Stimulated activated CD4-positive, alpha-beta T cell treated with anti-CD3 and anti-CD28 coated beads, Interleukin-1b, Interleukin-23, amount 100 ng/mL, for 4 hours (primary cell): ENCODE measurements around the gene PAGR1.
"Not testable (repeated sequence)": the region's sequence is repeated elsewhere in the genome, so short reads cannot be mapped to it uniquely, and the experiment has no call there.

Experiments
- DNase-seq, 2 donors: peaks; one replicate each; pipeline ENCODE4 v3.0.0-alpha.2; 2020; ENCODE audit warnings: low read depth in 2 of 2

PAGR1 gene

DNA sequence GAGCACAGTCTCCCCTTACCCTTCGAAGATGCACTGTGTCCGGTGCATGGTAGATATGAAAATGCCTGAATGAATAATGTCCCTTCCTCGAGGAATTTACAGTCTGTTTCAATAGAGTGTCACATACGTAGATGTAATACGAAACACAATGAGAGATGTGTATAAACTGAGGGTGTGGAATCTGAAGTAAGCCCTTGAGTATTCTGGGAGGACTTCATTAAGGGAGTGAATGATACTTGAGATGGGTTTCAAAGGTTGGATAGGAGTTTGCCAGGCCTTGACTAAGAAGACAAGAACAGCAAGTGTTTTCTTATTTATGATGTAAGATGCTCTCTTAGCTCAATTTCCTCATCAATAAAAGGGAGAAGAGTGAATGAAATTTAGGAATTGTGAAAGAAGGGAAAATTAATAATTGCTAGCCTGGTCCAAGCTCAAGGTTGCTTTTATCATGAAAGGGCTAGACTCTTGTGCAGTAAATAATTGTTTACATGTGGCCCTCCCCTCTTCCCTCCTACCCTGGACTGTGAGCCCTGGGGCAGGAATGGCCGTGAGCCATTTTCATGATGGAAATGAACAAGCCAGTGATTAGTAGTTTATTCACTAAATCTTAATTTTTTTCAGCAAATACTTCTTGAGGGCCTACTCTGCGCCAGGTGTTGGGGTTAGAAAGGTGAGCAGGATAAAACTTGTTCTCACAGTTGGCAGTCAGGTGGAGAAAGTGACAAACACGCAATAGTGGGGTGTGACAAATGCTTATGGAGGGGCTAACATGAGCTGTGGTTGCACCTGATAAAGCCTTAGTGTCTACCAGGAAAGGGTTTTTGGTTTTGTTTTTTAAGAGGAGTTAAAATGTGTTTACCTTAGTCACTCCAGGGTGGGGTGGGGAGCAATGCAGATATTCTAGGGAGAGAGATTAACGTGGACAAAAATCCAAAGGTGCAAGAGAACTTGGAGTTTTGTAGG lies 23.8 kb upstream of the PAGR1 start:
- DNase-seq, result no peak

- DNase-seq, result not testable (repeated sequence)
These were observed 22.8 kb upstream of the PAGR1 start for GRCh38 chr16:29793153-29793552.

DNA sequence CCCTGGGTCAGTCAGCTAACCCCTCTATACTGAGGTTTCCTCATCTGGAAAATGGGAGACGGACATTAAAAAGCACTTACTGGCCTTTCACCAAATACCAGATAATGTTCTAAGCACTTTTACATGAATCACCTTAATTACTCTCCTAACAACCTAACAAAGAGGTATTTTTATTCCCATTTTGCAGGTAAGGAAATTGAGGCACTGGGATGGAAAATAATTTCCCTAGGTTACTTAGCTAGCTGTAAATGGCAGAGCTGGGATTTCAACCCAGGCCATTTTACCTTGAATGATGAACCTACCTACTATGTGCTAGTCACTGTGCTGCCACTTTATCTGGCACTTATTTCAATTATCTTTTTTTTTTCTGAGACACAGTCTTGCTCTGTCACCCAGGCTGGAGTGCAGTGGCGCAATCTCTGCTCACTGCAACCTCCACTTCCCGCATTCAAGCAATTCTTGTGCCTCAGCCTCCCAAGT lies 21.7 kb upstream of the PAGR1 start:
- DNase-seq, result no peak

DNA sequence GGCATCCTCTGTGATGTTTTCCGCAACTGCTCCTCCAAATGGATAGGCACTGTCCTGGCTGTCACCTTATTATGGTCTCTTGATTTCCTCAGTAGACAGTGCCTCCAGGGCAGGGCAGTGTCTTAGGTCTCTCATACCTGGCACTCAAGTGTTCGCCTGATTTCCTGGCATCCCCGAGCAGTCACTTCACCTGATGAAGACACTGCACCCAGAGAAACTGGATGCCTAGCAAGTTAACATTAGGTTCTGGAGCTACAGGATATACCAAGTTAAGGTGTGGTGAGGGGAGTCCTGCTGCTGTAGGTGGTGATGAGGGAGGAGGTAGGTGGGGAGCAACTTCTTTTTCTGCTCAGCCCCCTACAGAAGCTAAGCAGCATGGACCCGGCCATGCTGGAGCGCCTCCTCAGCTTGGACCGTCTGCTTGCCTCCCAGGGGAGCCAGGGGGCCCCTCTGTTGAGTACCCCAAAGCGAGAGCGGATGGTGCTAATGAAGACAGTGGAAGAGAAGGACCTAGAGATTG lies 13.5 kb upstream of the PAGR1 start:
- DNase-seq, result no peak

- no peak for DNase-seq
These were observed 11.9 kb upstream of the PAGR1 start for GRCh38 chr16:29804020-29804419.

- no peak for DNase-seq
These were observed 11.3 kb upstream of the PAGR1 start for GRCh38 chr16:29804455-29805231.

- DNase-seq, result peak; percentile 96 to 97
These were observed 10.5 kb upstream of the PAGR1 start for GRCh38 chr16:29805232-29806098.

DNA sequence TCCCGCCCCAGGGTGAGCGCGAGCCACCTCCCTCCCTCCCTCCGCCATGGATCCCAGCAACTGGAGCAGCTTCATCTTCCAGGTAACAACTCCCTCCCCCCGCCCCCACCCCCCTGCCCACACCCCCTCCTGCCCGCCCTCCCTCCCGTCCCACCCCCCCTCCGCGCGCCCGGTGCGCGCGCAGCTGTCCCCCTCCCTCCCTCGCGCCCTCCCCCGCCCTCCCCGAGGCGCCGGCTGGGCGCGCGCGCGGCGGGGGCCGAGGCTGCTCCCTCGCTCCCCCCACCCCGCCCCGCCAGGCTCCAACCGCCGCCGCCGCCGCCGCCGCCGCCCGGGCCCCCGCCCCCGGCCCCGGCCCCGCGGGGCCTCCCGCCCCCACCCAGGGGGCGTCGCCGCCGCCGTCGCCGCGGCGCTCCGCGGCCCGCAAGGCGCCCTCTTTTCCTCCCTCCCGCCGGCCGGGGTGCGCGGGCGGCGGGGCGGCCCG lies 9.8 kb upstream of the PAGR1 start, which contains the start of gene MAZ:
Gene MAZ, plus strand, starts transcription at position 431 of the 481 bp plus-strand sequence. CDS start 173 bp downstream, outside the sequence.
- DNase-seq, result peak; percentile 80

DNA sequence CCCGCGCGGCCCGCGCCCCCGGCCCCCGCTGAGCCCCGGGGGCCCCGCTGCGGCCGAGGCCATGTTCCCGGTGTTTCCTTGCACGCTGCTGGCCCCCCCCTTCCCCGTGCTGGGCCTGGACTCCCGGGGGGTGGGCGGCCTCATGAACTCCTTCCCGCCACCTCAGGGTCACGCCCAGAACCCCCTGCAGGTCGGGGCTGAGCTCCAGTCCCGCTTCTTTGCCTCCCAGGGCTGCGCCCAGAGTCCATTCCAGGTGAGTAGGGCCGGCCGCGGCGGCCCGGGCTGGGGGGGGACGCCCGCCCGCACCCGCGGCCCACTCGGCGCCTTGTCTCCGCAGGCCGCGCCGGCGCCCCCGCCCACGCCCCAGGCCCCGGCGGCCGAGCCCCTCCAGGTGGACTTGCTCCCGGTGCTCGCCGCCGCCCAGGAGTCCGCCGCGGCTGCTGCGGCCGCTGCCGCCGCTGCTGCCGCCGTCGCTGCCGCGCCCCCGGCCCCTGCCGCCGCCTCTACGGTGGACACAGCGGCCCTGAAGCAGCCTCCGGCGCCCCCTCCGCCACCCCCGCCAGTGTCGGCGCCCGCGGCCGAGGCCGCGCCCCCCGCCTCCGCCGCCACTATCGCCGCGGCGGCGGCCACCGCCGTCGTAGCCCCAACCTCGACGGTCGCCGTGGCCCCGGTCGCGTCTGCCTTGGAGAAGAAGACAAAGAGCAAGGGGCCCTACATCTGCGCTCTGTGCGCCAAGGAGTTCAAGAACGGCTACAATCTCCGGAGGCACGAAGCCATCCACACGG lies 9.1 kb upstream of the PAGR1 start:
- peak in 1 of 2 donors; percentile 57 for DNase-seq

DNA sequence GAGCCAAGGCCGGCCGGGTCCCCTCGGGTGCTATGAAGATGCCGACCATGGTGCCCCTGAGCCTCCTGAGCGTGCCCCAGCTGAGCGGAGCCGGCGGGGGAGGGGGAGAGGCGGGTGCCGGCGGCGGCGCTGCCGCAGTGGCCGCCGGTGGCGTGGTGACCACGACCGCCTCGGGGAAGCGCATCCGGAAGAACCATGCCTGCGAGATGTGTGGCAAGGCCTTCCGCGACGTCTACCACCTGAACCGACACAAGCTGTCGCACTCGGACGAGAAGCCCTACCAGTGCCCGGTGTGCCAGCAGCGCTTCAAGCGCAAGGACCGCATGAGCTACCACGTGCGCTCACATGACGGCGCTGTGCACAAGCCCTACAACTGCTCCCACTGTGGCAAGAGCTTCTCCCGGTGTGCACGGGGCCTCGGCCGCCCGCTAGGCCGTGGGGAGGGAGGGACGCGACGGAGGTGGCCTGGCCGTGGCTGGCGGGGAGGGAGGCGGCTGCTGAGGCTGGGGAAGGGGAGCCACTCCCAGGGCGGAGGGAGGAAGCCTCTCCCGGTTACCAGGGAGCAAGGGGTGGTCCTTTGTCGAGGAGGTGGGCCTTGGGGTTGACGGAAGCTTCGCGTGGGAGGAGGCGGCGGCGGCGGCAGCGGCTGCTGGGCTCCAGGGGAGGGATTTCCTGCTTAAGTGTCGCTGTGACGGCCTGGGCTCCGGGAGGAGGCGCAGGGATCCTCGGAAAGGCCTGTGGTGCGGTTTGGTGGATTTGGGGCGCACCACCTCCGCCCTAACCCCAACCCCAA lies 8.3 kb upstream of the PAGR1 start:
- peak; percentile 77 to 81 for DNase-seq

DNA sequence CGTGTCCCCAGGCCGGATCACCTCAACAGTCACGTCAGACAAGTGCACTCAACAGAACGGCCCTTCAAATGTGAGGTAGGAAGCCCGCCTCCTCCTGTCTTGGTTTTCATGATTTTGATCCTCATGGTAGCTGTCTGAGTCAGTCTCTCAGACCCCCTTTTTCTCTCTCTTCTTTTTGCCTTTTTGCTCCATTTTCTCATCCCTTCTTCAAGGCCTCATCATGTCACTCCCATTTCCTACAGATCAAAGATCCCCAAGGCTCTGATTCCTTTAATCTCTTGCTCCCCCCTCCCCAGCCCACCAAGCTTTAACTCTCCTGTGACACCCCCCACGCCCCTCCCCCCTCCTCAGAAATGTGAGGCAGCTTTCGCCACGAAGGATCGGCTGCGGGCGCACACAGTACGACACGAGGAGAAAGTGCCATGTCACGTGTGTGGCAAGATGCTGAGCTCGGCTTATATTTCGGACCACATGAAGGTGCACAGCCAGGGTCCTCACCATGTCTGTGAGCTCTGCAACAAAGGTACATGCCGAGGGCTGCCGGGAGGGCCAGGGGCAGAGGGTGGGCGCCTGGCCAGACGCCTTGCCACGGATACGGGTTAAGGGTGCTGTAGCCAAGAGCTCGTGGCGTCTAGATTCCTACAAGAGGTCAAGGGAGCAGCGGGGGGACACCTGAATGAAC lies 7.6 kb upstream of the PAGR1 start:
- no peak for DNase-seq

- DNase-seq, result no peak
These were observed 6.8 kb upstream of the PAGR1 start for GRCh38 chr16:29809031-29809747.

DNA sequence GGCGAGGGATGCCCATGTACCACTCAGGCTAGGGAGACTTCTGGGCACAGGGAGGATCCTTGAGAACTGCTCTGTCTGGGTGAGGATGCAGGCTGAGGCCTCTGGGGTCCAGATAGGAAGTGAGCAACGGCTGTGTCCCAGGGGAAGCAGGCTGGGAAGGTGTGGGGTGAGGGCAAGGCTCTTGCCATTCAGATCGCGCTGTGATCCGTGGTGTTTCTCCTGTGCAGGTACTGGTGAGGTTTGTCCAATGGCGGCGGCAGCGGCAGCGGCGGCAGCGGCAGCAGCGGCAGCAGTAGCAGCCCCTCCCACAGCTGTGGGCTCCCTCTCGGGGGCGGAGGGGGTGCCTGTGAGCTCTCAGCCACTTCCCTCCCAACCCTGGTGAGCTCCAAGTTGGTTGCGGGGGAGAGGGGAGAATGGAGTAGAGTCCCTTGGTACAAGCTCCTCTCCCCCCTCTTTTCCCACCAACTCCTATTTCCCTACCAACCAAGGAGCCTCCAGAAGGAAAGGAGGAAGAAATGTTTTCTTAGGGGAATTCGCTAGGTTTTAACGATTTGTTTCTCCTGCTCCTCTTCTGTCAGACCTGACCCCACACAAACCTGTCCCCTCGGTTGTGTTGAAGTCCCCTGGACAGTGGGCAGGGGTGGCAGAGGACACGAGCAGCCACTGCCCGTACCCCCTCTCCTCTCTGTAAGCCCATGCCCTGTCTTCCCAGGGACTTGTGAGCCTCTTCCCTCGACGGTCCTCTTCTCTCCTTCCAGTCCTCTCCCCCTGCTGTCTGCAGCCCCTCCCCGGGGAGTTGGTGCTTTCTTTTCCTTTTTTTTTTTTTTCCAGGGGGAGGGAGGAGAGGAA lies 5.9 kb upstream of the PAGR1 start:
- DNase-seq, result no peak

DNA sequence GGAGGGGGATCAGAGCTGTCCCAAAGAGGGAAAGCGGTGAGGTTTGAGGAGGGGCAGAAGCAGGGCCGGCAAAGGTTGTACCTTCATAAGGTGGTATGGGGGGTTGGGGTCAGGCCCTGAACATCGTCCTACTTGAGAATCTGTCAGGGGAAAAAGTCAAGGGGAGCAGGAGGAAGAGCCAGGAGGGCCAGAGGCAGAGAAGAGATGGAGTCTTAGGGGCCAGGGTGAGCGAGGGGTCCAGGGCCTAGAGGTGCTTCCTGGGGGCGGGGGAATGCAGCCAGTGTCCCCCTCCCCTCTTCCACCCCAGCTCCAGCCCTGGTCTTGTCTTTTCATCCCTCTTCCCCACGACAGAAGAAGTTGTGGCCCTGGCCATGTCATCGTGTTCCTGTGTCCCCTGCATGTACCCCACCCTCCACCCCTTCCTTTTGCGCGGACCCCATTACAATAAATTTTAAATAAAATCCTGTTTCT lies 5.2 kb upstream of the PAGR1 start:
- DNase-seq, result no peak

- peak in 1 of 2 donors; percentile 64 for DNase-seq
These were observed 4.6 kb upstream of the PAGR1 start for GRCh38 chr16:29811170-29811895.

DNA sequence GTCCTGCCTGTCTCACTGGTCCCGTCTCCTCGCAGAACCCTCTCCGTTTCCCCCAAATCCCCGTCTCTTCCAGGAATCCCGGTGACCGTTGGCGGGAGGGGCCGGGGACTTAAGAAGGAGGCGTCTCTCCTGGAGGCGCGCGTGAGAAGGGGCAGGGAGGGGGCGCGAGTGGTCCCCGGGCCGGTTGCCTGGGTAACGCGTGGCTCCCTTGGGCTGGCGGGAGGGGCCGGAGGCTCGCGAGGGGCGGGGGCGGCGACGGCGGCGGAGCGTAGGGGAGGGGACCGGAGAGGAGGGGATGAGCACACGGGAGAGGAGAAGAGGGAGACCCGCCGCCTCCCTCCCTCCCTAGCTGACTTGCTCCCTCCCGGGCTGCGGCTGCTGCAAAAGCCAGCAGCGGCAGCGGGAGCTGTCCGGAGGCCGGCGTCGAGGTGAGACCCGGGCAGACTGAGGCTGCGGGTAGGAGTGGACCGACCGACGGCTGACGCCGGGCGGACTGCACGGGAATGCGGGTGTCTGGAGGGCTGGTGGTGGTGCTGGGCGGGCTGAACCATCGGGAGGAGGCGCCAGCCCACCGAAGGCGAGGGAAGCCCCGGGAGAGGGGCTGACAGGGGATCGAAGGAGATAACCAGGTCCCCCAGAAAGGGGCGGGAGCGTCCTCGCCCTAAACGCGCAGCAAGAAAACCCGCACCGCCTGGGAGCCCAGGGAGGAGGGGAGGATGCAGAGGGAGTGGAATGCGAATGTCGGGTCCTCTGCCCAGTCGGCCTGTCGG lies 3.9 kb upstream of the PAGR1 start, which contains the start of gene PRRT2:
Gene PRRT2, plus strand, starts transcription at position 298 of the 770 bp plus-strand sequence. CDS start 862 bp downstream, outside the sequence.
- peak in 1 of 2 donors; percentile 57 for DNase-seq
